Measurements from ENCODE around the gene NFIC. TPM values are rescaled to one million over a fixed set of nuclear protein-coding genes. Genes with fewer than 3 reads are reported as not detected.
A peak's percentile ranks its signal among the peaks of the same experiment; 100 is the strongest.

The NFIC gene
- total and polyA plus RNA-seq, 2 of the 4 experiments (the other 2 are of a cell fraction): 21.9 to 32.1 TPM

GRCh38 chr19:3514930-3515329 lies 148.5 kb downstream of the NFIC start:
- 34% methylated on average over 10 of the region's 12 CpGs; no CpG with 5 or more reads in 1 of the 2 experiments for WGBS, 2 experiments (ENCODE audit: extremely low coverage in 2 of 2, insufficient read length in 1 of 2)
- Histone ChIP-seq H3K9me1 (ENCODE audit: insufficient read depth, low read length) (peaks cover 19% of the 10 kb centered on the region; the same call in 1 of the 2 replicates), H3K9ac (ENCODE audit: low read depth, low read length) (no peak overlapping the region), H2BK120ac (ENCODE audit: low read depth, low read length) (no peak overlapping the region), H2AFZ (replicated peaks; ENCODE audit: low read length, poor library complexity) (no peak overlapping the region), H4K20me1 (ENCODE audit: insufficient read depth, low read length) (peaks cover 99% of the 10 kb centered on the region), H2AK5ac (ENCODE audit: low read depth, low read length) (no peak overlapping the region; the same call in 1 of the 2 replicates), H2AK9ac (replicated peaks; ENCODE audit: low read depth, low read length, poor library complexity) (peak overlapping the region; percentile 5), H4K8ac (ENCODE audit: low read depth in 2 of 2, low read length in 2 of 2) (peak overlapping the region in 1 of 2 experiments; percentile 5; a peak in 1 of 4 replicates), H3K36me3 (ENCODE audit: control insufficient read depth, insufficient read depth, low read length) (peaks cover 13% of the 10 kb centered on the region), H4K5ac (ENCODE audit: low read depth, low read length) (no peak overlapping the region), H3K18ac (ENCODE audit: low read depth, low read length) (no peak overlapping the region), H4K91ac (ENCODE audit: insufficient read depth, low read depth, low read length) (no peak overlapping the region), H3K23ac (ENCODE audit: low read depth, low read length) (no peak overlapping the region), H2BK20ac (ENCODE audit: low read depth, low read length) (no peak overlapping the region), H3K56ac (ENCODE audit: extremely low read depth, insufficient read depth, low read length) (no peak overlapping the region), H3K4me1 (ENCODE audit: control insufficient read depth, insufficient read depth, low read length) (peaks cover 13% of the 10 kb centered on the region), H3K4ac (ENCODE audit: low read depth, low read length) (no peak overlapping the region), H2BK15ac (ENCODE audit: low read depth, low read length) (no peak overlapping the region), H3K9me3 (ENCODE audit: control insufficient read depth, insufficient read depth, low read length) (no peaks in the 10 kb centered on the region), H3K4me3 (ENCODE audit: insufficient read depth, low read depth, low read length) (no peak overlapping the region), H3K14ac (replicated peaks; ENCODE audit: low read depth, low read length) (no peak overlapping the region), H3K4me2 (ENCODE audit: low read depth, low read length) (no peak overlapping the region), H3K27me3 (ENCODE audit: control insufficient read depth, insufficient read depth, low read length) (no peaks in the 10 kb centered on the region), H2BK5ac (ENCODE audit: low read depth, low read length, poor library complexity, severe bottlenecking) (no peak overlapping the region), H3K79me1 (ENCODE audit: low read depth in 1 of 2, low read length in 2 of 2) (peaks cover 7 to 95% of the 10 kb centered on the region in 2 experiments), H3K27ac (ENCODE audit: insufficient read depth, low read length) (no peak overlapping the region)
- BruUV-seq (replicated peaks): no TSS peak
- dilution Hi-C loops (cut with HindIII; ENCODE audit: low sequenced_read_pairs, unreplicated experiment): no loop called here
- TF ChIP-seq POLR2A (IDR thresholded peaks at IDR 0.05; ENCODE audit: low read depth, low read length): no peak
- TF ChIP-seq FOS (IDR thresholded peaks at IDR 0.05; ENCODE audit: low read depth, low read length): no peak
- TF ChIP-seq NFE2L2 (IDR thresholded peaks at IDR 0.05; ENCODE audit: low read depth, low read length): no peak
- TF ChIP-seq, protein P1, sequence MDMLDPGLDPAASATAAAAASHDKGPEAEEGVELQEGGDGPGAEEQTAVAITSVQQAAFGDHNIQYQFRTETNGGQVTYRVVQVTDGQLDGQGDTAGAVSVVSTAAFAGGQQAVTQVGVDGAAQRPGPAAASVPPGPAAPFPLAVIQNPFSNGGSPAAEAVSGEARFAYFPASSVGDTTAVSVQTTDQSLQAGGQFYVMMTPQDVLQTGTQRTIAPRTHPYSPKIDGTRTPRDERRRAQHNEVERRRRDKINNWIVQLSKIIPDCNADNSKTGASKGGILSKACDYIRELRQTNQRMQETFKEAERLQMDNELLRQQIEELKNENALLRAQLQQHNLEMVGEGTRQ (IDR thresholded peaks at IDR 0.05; ENCODE audit: low read depth, low read length): no peak
- TF ChIP-seq RCOR1 (IDR thresholded peaks at IDR 0.05; ENCODE audit: insufficient replicate concordance, low read length): no peak
- TF ChIP-seq MAZ (IDR thresholded peaks at IDR 0.05; ENCODE audit: borderline replicate concordance, low read depth, low read length): no peak
- no peak for TF ChIP-seq SMC3 (IDR thresholded peaks at IDR 0.05; ENCODE audit: low read depth, low read length)
- TF ChIP-seq MAFK (IDR thresholded peaks at IDR 0.05; ENCODE audit: low read depth, low read length): no peak
- TF ChIP-seq, protein P2, sequence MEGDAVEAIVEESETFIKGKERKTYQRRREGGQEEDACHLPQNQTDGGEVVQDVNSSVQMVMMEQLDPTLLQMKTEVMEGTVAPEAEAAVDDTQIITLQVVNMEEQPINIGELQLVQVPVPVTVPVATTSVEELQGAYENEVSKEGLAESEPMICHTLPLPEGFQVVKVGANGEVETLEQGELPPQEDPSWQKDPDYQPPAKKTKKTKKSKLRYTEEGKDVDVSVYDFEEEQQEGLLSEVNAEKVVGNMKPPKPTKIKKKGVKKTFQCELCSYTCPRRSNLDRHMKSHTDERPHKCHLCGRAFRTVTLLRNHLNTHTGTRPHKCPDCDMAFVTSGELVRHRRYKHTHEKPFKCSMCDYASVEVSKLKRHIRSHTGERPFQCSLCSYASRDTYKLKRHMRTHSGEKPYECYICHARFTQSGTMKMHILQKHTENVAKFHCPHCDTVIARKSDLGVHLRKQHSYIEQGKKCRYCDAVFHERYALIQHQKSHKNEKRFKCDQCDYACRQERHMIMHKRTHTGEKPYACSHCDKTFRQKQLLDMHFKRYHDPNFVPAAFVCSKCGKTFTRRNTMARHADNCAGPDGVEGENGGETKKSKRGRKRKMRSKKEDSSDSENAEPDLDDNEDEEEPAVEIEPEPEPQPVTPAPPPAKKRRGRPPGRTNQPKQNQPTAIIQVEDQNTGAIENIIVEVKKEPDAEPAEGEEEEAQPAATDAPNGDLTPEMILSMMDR (conservative IDR thresholded peaks at IDR 0.05; ENCODE audit: low read depth, low read length): no peak
- TF ChIP-seq BHLHE40 (IDR thresholded peaks at IDR 0.05; ENCODE audit: low read depth, low read length): no peak
- no peak for TF ChIP-seq RAD21 (IDR thresholded peaks at IDR 0.05; ENCODE audit: low read length)
- no peak for TF ChIP-seq CHD1 (IDR thresholded peaks at IDR 0.05; ENCODE audit: low read depth, low read length)
- TF ChIP-seq, protein P3, sequence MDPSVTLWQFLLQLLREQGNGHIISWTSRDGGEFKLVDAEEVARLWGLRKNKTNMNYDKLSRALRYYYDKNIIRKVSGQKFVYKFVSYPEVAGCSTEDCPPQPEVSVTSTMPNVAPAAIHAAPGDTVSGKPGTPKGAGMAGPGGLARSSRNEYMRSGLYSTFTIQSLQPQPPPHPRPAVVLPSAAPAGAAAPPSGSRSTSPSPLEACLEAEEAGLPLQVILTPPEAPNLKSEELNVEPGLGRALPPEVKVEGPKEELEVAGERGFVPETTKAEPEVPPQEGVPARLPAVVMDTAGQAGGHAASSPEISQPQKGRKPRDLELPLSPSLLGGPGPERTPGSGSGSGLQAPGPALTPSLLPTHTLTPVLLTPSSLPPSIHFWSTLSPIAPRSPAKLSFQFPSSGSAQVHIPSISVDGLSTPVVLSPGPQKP (IDR thresholded peaks at IDR 0.05; ENCODE audit: borderline replicate concordance, low read depth, low read length): no peak
- TF ChIP-seq RFX5 (IDR thresholded peaks at IDR 0.05; ENCODE audit: low read depth, low read length): no peak
- ATAC-seq (ENCODE audit: low read depth): peak; percentile 35
- peak; percentile 56 for DNase-seq
- in situ Hi-C loops (cut with MboI; ENCODE audit: low sequenced_read_pairs): no loop called here
- ChIA-PET POLR2A (ENCODE audit: unreplicated experiment) (no interaction called here), CTCF (no interaction called here)
- intact Hi-C loops (cut with micrococcal nuclease): no loop called here
